Right forelimb (tissue), 1 donor: Measurements from ENCODE around the gene SLC22A16.

Experiments used
- DNase-seq: peaks from one replicate; pipeline ENCODE4 v3.0.0-alpha.2; 2018

Gene SLC22A16

GRCh38 chr6:110446405-110446804 lies 30.0 kb downstream of the SLC22A16 start:
- DNase-seq, result no peak

GRCh38 chr6:110440026-110440425 lies 36.4 kb downstream of the SLC22A16 start:
- DNase-seq, result no peak

- DNase-seq, result no peak
Measured at GRCh38 chr6:110439356-110439755, 37.1 kb downstream of the SLC22A16 start.

- no peak for DNase-seq
Measured at GRCh38 chr6:110434961-110435602, 41.3 kb downstream of the SLC22A16 start.

- no peak for DNase-seq
Measured at GRCh38 chr6:110432285-110432900, 44.0 kb downstream of the SLC22A16 start.

- DNase-seq, result no peak
Measured at GRCh38 chr6:110430741-110431140, 45.7 kb downstream of the SLC22A16 start.

- no peak for DNase-seq
Measured at GRCh38 chr6:110430236-110430635, 46.2 kb downstream of the SLC22A16 start.

GRCh38 chr6:110428153-110428552 lies 48.3 kb downstream of the SLC22A16 start:
- DNase-seq, result no peak

- no peak for DNase-seq
Measured at GRCh38 chr6:110425816-110426215, 50.6 kb downstream of the SLC22A16 start.

- DNase-seq, result no peak
Measured at GRCh38 chr6:110422444-110422822, 54.0 kb downstream of the SLC22A16 start.

- no peak for DNase-seq
Measured at GRCh38 chr6:110421749-110422443, 54.5 kb downstream of the SLC22A16 start.

- no peak for DNase-seq
Measured at GRCh38 chr6:110419028-110419739, 57.2 kb downstream of the SLC22A16 start.

GRCh38 chr6:110418594-110418993 lies 57.8 kb downstream of the SLC22A16 start:
- no peak for DNase-seq

GRCh38 chr6:110415086-110415916 lies 61.1 kb downstream of the SLC22A16 start, which contains the start of gene DDO:
DDO (minus strand) TSS chr6:110415575; CDS start chr6:110413462, 2,113 bp downstream.
- DNase-seq, result no peak

GRCh38 chr6:110414669-110415068 lies 61.7 kb downstream of the SLC22A16 start:
- DNase-seq, result no peak

- DNase-seq, result no peak
Measured at GRCh38 chr6:110412360-110412759, 64.1 kb downstream of the SLC22A16 start.

- no peak for DNase-seq
Measured at GRCh38 chr6:110410511-110410910, 65.9 kb downstream of the SLC22A16 start.

- DNase-seq, result no peak
Measured at GRCh38 chr6:110409794-110410193, 66.6 kb downstream of the SLC22A16 start.

- DNase-seq, result no peak
Measured at GRCh38 chr6:110408901-110409300, 67.5 kb downstream of the SLC22A16 start.

GRCh38 chr6:110404607-110405006 lies 71.8 kb downstream of the SLC22A16 start:
- DNase-seq, result no peak

- no peak for DNase-seq
Measured at GRCh38 chr6:110401585-110402176, 74.7 kb downstream of the SLC22A16 start.

GRCh38 chr6:110400208-110400607 lies 76.2 kb downstream of the SLC22A16 start:
- no peak for DNase-seq
